PC-9 (cell line): ENCODE measurements around the gene TSKS. TPM values are rescaled to one million over a fixed set of nuclear protein-coding genes. Genes with fewer than 3 reads are reported as not detected.

ENCODE experiments used
- BruUV-seq: library from RNA; stranded (reverse); fragments of 400-500 nt; replicated peaks from 2 replicates; lab custom pipeline; 2021; lab: Mats Ljungman, UMichigan
- CTCF ChIA-PET: fragments of 300-600 bp; sonication (Branson Sonifier 250); formaldehyde crosslinking; loops from one replicate; lab custom pipeline; 2022; ENCODE audit warnings: antibody characterized with exemption; lab: Charles Lee
- POLR2A ChIA-PET: fragments of 300-600 bp; sonication (Branson Sonifier 250); formaldehyde crosslinking; loops from one replicate; lab custom pipeline; 2022; ENCODE audit warnings: antibody characterized with exemption; ENCODE audit not compliant: unreplicated experiment; lab: Charles Lee
- DNase-seq, 2 experiments: peaks; one replicate each; pipeline versions ENCODE4 v3.0.0 to v3.0.0-alpha.2; 2015 to 2022; ENCODE audit warnings: mixed read lengths in 1 of 2
- H2AFZ ChIP-seq: fragments of 200-600 bp; sonication (generic); 2 replicates; pipeline ENCODE4 v1.8.1; 2017; ENCODE audit warnings: antibody characterized with exemption
- H3F3A ChIP-seq: fragments of 200-600 bp; sonication (generic); 2 replicates; pipeline ENCODE4 v1.8.1; 2017; ENCODE audit warnings: antibody characterized with exemption, mild to moderate bottlenecking, low read depth; ENCODE audit not compliant: insufficient read depth
- H3K27ac ChIP-seq: fragments of 200-600 bp; sonication (generic); 2 replicates; pipeline ENCODE4 v1.6.1; 2016; ENCODE audit warnings: mixed run types
- H3K27me3 ChIP-seq: fragments of 200-600 bp; sonication (generic); 2 replicates; pipeline ENCODE4 v1.6.1; 2016; ENCODE audit warnings: low read depth, mixed run types; ENCODE audit not compliant: insufficient read depth
- H3K36me3 ChIP-seq: fragments of 200-600 bp; sonication (generic); 2 replicates; pipeline ENCODE4 v1.6.1; 2016; ENCODE audit warnings: low read depth, mixed run types
- H3K4me1 ChIP-seq: fragments of 200-600 bp; sonication (generic); replicated peaks from 2 replicates; pipeline ENCODE4 v1.6.1; 2016; ENCODE audit warnings: mixed run types; ENCODE audit not compliant: insufficient read depth
- H3K4me2 ChIP-seq: fragments of 200-600 bp; sonication (generic); 2 replicates; pipeline ENCODE4 v1.6.1; 2017; ENCODE audit warnings: mixed run types
- H3K4me3 ChIP-seq: fragments of 200-600 bp; sonication (generic); 2 replicates; pipeline ENCODE4 v1.6.1; 2016; ENCODE audit warnings: mixed run types
- H3K79me2 ChIP-seq: fragments of 200-600 bp; sonication (generic); 2 replicates; pipeline ENCODE4 v1.6.1; 2017; ENCODE audit warnings: low read depth, mixed run types
- H3K9me2 ChIP-seq: fragments of 200-600 bp; sonication (generic); 2 replicates; pipeline ENCODE4 v1.8.1; 2017; ENCODE audit warnings: mild to moderate bottlenecking; ENCODE audit not compliant: insufficient read depth
- H3K9me3 ChIP-seq: fragments of 200-600 bp; sonication (generic); 2 replicates; pipeline ENCODE4 v1.8.1; 2016; ENCODE audit warnings: low read depth; ENCODE audit not compliant: insufficient read depth
- H4K20me1 ChIP-seq: fragments of 200-600 bp; sonication (generic); 2 replicates; pipeline ENCODE4 v1.8.1; 2017; ENCODE audit not compliant: insufficient read depth
- CTCF ChIP-seq: fragments of 200-600 bp; sonication (generic); conservative IDR thresholded peaks from 2 replicates; pipeline ENCODE4 v1.6.1; 2017; ENCODE audit warnings: mixed run types, antibody characterized with exemption, mild to moderate bottlenecking, moderate library complexity
- EZH2 ChIP-seq: fragments of 200-600 bp; sonication (generic); IDR thresholded peaks from 2 replicates; pipeline ENCODE4 v1.8.0; 2017; ENCODE audit warnings: antibody characterized with exemption, low read depth
- intact Hi-C: fragments of 100-400 bp; cut with micrococcal nuclease; formaldehyde crosslinking; loops from one replicate; pipeline ENCODE4 v1.10.0; 2022; ENCODE audit not compliant: unreplicated experiment
- total RNA-seq: library from RNA; stranded (reverse); gene quantifications from 2 replicates; pipeline ENCODE4 v1.2.3, GENCODE V29; 2021

Gene TSKS
- total RNA-seq, 1 experiment from 2014 or later: not detected

DNA sequence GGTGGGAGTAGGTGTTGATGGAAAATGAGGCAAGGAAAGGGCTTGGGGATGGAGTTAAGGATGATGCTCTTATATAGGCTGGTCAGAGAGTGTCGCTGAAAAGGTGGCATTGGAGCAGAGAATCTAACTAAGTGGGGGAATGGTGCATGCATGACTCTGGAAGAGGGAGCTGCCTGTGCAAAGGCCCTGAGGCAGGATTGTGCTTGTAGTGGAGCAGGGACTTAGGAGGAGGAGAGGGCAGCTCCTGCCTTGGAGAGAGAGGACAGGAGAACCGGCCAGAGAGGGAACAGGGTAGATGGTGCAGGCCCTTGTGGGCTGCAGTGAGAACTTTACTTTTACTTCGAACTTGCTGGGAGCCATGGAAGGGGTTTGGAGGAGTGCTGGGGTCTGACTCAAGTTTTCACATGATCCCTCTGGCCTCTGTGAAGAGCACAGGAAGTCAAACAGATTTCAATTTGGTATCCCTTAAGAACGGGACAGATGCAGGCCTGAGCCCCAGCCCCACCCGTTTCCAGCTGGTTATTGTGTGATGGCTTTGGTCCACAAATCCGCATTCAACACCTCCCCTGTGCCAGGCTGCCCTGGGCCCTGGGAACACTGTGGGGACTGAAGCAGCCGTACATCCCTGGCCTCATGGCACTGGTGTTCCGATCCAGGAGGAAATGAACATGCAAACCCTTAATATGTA, 10.7 kb upstream of the TSKS start:
- Histone ChIP-seq H3K27ac (no peak overlapping the region), H3K9me3 (no peaks in the 10 kb centered on the region), H4K20me1 (peaks cover 23% of the 10 kb centered on the region), H3K27me3 (no peaks in the 10 kb centered on the region), H3K9me2 (no peaks in the 10 kb centered on the region), H3K79me2 (peaks cover 11% of the 10 kb centered on the region), H3K4me3 (no peak overlapping the region), H3K4me1 (no peaks in the 10 kb centered on the region), H2AFZ (no peak overlapping the region), H3K36me3 (no peaks in the 10 kb centered on the region), H3F3A (peaks cover 8% of the 10 kb centered on the region; the same call in 1 of the 2 replicates), H3K4me2 (no peak overlapping the region)
- TF ChIP-seq CTCF (no peak), EZH2 (no peak)
- POLR2A ChIA-PET: no interaction called here
- CTCF ChIA-PET: no interaction called here
- no peak for DNase-seq
- no TSS peak for BruUV-seq
- intact Hi-C loops: no loop called here

DNA sequence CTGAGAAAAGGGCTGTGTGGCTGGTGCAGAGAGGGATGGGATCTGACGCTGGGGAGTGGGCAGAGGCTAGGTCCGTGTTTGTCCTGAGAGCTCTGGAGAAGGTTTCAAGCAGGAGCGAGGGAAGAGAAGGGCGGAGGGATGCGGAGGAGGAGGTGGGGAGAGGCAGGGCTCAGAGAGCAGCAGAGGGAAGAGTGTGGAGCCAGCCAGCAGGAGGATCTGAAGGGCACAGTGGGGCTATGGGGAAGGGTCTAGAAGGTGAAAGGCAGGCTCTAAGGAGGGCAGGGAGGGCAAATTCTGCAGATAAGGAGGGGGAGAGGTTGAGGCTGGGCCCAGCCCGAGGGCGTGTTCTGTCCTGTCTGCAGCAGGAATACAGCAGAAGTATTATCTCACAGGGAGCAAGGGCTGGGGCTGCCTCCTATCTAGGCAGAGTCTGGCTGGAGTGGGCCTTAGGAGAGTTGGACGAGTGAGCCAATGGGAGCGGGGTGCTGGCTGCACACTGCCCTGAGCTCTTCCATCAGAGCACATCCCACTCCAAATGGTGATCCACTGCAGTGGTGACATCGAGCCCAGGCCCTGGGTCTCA, 9.8 kb upstream of the TSKS start:
- Histone ChIP-seq H3K9me2 (no peaks in the 10 kb centered on the region), H3K27me3 (no peaks in the 10 kb centered on the region), H3K79me2 (peaks cover 20% of the 10 kb centered on the region), H2AFZ (no peak overlapping the region), H3K9me3 (no peaks in the 10 kb centered on the region), H3K4me2 (no peak overlapping the region), H3K36me3 (no peaks in the 10 kb centered on the region), H3K4me1 (0 out of 2 replicates have a peak, but pooled peaks cover 2% of the 10 kb centered on the region), H4K20me1 (peaks cover 19% of the 10 kb centered on the region), H3K4me3 (no peak overlapping the region), H3K27ac (no peak overlapping the region), H3F3A (peaks cover 8% of the 10 kb centered on the region; the same call in 1 of the 2 replicates)
- DNase-seq: no peak
- POLR2A ChIA-PET: no interaction called here
- CTCF ChIA-PET: no interaction called here
- TF ChIP-seq CTCF: no peak
- no peak for TF ChIP-seq EZH2
- no TSS peak for BruUV-seq
- intact Hi-C loops: no loop called here

DNA sequence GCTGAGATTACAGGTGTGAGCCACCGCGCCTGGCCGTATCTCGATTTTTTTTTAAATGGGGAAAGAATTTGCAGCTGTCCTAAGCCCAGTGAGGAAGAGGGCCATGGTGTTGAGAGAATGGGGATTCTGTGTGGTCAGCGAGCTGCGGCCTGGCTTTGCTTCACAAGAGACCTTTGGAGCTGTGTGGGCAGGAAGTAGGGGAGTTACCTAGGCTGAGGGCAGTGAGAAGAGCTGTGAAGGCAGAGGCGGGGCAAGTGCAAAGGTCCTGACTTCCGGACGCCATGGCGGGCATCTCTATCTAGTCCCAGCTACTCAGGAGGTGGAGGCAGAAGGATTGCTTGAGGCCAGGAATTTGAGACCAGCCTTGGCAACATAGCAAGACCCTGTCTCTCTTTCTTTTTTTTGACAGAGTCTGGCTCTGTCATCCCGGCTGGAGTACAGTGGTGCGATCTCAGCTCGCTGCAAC, 8.6 kb upstream of the TSKS start:
- Histone ChIP-seq H3K4me3 (no peak overlapping the region), H3F3A (peaks cover 8% of the 10 kb centered on the region; the same call in 1 of the 2 replicates), H4K20me1 (peaks cover 19% of the 10 kb centered on the region), H3K9me3 (no peaks in the 10 kb centered on the region), H3K9me2 (no peaks in the 10 kb centered on the region), H3K27ac (no peak overlapping the region), H2AFZ (no peak overlapping the region), H3K4me2 (no peak overlapping the region), H3K36me3 (no peaks in the 10 kb centered on the region), H3K79me2 (peaks cover 30% of the 10 kb centered on the region), H3K27me3 (no peaks in the 10 kb centered on the region), H3K4me1 (0 out of 2 replicates have a peak, but pooled peaks cover 6% of the 10 kb centered on the region)
- ChIA-PET CTCF (no interaction called here), POLR2A (no interaction called here)
- no peak for TF ChIP-seq CTCF
- no peak for TF ChIP-seq EZH2
- no TSS peak for BruUV-seq
- intact Hi-C loops: no loop called here
- DNase-seq: no peak
